Stimulated activated CD4-positive, alpha-beta T cell treated with anti-CD3 and anti-CD28 coated beads, TNF-alpha, amount 100 ng/mL, for 4 hours (primary cell): ENCODE results near the gene CYSLTR2.

Experiments used
- DNase-seq, 3 experiments: peaks; one replicate each; pipeline ENCODE4 v3.0.0-alpha.2; 2020; ENCODE audit warnings: low read depth in 3 of 3

CYSLTR2 gene, protein sequence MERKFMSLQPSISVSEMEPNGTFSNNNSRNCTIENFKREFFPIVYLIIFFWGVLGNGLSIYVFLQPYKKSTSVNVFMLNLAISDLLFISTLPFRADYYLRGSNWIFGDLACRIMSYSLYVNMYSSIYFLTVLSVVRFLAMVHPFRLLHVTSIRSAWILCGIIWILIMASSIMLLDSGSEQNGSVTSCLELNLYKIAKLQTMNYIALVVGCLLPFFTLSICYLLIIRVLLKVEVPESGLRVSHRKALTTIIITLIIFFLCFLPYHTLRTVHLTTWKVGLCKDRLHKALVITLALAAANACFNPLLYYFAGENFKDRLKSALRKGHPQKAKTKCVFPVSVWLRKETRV

DNA sequence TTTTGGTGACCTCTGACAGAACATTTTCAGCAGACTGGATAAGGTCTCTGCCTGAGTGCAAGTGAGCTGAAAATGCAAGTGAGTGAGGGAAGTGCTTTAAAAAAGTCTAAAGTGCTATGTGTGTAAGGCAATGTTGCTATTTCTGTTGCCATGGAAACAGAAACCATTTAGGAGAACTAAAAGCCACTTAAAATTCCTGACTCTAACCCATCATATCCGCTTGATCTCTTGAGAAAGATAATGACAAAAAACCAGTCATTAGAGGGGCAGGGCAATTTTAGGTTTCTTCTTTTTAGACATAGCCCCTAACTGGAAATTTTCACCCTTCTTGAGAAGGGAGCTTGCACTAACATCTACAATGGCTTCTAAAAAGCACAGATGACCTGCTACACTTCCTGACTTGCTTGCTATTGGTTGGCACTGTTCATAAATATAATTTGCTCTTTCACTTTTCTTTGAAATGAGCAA is at the start of gene CYSLTR2:
CYSLTR2 (plus strand) TSS at position 458 of the 468 bp plus-strand sequence. CDS start 52,889 bp downstream, outside the sequence.
- no peak for DNase-seq

DNA sequence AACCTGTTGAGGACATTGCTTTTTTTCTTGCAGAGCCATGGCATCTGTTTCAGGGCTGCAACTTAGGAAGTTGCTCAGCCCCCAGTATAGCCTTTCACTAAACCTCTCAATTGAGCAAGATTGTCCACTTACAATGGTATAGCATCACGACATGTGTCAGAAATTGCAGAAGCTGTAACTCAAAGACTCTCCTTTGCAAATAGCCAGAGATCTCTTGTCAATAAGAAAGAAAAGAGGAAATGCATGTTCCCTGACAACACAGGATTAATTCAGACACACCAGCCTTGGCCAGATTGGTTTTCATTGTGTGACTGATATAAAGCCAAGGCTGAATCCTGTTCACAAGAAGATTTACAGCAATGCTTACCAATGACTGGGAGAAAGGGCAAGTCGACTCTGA is 38.7 kb upstream of the CYSLTR2 start:
- DNase-seq, result no peak

DNA sequence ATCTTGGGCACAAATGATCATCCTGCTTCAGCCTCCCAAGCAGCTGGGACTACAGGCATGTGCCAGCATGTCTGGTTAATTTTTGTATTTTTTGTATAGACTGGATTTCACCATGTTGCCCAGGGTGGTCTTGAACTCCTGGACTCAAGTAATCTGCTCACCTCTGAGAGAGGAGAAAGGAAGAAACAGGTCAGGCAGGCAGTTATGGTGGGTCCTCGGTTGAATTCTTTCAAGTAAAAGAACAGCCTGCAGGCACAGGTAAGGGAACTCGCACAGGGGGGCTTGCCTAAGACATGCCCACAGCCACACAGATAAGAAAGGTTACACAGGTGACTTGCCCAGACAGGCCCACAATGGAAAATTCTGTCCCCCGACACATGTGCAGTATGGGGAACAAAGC is 34.8 kb upstream of the CYSLTR2 start:
- no peak for DNase-seq

DNA sequence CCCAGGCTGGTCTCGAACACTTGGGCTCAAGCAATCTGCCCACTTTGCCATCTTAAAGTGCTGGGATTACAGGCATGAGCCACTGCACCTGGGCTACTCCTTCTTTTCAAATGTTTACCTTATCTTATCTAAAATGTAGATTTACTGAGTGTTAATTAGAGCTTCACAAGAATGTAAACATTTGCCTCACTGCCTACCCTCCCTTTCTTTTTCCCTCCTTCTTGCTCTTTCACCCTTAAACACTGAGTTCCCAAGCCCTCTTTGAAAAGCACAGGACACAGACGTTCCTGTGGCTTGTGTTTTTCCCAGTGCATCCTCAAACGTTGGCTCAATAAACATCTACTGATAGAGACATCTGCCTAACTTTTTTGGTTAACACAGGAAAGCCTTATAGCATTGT is 32.7 kb upstream of the CYSLTR2 start:
- no peak for DNase-seq

DNA sequence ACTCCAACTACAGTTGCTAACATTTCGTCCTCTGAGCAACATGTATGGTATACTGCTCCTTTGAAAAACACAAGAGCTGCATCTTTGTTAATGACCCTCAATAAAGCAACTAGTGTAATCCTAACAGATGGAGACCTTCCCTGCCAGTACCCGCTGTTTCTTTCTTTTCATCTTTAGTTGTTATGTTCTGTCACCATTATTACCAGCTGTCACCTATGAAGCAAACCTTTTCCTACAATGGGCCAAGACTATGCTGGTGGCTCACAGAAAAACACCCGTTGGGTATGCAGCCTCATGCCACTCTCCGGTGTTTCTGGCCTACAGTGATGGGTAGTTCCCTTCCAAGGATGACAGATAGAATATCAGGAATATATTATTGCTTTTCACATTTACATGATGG is 29.7 kb upstream of the CYSLTR2 start:
- DNase-seq, result no peak

DNA sequence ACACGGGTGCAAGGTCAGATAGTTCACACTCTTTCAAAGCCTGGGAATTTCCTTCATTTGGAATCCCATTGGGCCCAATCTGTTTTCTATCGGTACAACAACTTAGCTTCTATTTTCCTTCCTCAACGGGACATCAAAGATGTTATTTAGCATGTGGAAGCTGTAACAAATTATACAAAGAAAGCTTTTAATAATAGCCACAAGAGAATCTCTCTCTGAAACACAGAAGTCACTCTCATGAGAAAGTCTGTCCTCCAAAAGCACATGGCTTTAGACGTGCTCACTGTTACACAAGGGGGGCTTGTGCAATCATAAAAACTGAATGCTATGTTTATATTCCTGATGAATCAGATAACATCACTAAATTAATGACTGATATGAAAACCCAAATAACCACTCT is 28.9 kb upstream of the CYSLTR2 start:
- no peak for DNase-seq

DNA sequence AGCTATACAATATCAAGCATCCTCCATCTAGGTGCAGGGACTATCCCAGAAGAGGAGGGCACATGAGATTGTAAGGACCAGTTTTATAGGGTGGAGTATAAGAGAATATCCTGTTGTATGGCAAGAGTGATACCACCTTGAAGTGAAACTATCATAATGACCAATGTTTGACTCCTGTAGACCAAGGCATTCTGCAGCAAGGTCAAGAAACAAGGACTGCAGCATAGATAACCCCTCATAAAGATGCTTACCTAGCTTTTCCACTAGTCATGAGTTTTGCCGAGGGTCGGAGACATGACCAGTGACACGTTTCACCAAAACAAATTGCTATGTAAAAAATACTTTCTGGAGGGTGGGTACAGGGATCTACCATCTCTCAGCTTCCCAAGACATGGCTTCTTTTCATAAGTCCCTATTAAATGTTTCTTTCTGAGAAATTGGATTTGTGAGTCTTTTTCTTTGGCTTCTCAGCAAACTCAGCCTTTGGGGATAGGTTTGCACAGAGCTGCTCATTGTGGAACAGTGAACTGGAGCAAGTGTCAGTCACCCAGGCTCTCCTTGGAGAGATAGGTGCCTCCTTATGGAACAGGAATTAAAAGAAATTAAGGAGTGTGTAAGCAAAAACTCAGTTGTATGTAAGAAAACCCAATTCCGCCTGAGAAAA is 28.2 kb upstream of the CYSLTR2 start:
- no peak for DNase-seq

DNA sequence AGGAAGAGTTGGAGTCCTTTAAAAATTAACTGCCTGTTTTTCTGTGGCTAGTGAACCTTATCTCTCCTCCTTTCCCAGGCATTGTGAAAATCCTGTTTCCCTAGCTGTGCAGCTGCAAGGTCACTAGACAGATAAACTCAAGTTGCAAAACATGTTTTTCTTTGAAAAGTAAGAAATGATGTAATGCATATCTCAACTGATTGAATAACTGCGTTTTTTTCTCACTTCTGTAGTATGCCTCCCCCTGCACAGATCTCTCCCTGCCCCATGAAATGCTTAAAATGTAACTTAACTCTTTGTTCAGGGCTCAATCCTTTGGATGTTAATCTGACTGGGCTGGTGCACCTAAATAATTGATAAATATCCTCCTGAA is 27.7 kb upstream of the CYSLTR2 start:
- no peak for DNase-seq

DNA sequence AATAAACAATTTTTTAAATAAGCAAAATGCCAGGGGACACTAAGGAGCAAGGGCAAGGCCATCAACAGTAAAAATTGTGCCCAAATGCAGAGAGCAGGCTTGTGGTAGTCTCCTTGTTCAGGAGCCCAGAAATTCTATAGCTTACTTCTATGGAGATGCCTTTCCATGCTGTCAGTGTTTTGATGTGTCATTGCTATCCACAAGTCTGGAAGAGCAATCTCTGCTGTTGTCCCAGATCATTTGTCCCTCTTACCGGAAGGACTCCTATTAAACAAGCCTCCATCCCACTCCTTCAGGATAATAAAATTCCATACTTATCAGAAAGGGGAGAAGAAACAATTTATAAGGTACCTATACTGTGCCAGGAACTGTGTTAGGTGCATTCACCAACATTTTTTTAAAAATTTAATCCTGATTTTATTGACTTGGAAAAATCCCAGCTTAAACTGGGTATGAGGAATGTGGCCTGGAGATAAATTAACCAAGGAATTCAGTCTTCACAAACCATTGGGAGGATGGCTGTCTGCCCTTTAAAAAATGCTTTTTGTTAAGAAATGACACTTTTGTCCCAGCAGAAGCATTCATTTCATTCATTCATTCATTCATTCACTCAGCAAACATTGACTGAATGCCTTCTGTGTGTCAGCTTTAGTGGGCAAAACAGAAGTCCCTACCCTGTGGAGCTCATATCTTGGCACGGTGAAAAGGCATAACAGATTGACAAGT is 26.8 kb upstream of the CYSLTR2 start:
- DNase-seq, result no peak

DNA sequence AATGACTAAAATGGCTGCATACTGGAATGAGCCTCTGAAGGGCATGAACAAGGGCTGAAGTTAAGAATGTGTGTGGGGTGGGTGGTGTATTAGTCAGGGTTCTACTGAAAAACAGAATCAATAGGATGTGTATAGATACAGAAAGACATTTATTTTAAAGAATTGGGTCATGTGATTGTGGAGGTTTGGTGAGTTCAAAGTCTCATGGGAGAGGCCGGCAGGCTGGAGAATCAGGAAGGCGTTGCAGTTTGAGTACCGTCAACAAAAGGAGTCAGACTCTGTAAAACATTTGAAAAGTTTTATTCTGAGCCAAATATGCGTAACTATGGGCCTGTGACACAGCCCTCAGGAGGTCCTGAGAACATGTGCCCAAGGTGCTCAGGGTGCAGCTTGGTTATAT is 24.5 kb upstream of the CYSLTR2 start:
- no peak for DNase-seq

DNA sequence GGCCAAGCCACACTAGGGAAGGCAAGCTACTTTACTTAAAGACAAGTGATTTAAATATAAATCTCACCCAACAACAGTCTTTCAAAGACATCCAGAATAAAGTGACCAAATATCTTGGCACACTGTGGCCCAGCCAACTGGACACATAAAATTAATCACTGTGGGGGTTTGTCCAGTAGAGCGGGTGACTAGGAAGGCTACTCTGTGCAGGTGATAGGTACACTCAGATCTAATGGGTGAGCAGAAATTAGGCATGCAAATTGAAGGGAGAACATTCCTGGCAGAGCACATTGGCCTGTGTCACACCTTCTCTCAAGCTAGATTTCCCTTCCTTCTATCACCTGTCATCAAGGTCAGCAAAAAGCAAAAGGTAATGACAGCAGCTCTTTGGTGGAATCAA is 23.4 kb upstream of the CYSLTR2 start:
- DNase-seq, result no peak

DNA sequence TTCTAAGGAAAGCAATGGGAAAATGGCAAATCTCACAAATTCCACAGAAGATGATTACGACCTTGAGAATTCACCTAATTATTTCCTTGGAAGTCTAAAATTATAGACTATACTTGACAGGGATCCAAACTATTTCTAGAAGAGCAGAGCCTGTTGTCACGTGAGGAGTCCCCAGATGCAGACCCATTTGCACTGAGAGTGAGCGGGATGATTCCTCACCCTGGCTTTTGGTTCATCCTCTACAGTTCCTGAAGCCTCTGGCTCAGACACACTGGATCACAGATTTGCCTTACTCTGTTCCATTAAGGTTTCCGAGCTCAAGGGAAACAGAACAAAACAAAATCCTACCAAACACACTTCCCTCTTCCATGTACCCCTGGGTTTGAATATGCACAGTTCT is 23.0 kb upstream of the CYSLTR2 start:
- DNase-seq, result no peak

DNA sequence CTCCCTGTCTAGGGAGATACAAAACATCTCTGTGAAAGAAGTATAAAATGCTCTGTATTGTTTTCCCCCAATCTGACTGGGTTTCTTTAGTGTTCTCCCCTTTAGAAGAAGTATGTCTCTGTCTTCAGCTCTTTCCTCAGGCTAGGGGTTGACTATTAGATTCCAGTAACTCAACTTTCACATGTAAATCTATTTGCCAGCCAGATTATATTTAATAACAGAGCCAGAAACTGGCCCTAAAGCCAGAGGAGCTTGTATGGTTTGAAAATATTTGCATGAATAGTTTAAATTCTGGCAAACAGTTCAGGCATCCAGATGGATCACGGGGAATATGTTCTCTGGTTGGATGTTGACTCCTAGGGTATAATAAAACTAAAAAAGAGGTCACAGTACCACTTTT is 22.3 kb upstream of the CYSLTR2 start:
- no peak for DNase-seq

DNA sequence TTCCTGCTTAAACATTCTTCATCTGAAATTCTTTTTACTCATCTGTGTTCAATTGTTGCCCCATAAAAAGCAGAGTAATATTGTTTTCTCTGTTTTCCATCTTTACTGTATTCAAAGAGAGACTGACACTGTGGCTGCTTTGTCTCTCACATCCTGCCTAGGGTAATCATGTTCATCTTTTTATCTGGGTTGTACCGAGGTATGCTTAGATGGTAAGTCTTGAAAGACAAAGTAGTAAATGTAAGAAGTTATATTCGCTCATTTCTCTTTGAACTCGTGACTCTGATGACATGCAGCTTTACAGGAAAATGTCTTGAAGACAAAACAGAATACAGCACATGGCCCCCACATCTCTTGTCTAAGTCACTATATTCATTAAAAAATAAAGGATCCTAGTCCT is 20.0 kb upstream of the CYSLTR2 start:
- DNase-seq, result no peak

DNA sequence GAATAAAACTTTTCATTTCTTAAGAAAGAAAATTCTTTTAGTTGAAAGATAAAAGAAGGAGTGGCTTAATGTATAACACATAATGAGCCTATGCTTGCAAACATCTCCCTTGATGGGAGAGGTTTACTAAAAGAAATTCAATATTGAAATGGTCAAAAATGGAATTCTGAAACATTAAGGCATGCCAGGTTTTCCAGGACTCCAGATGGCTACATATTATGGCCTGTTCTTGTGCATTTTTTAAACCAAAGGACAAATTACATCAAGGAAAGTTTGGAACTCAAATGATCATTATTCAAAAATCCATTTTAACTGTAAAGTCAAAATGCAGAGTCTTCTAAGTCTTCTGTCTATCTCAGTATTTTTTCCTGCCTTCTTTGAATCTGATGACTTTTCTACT is 19.1 kb upstream of the CYSLTR2 start:
- no peak for DNase-seq

DNA sequence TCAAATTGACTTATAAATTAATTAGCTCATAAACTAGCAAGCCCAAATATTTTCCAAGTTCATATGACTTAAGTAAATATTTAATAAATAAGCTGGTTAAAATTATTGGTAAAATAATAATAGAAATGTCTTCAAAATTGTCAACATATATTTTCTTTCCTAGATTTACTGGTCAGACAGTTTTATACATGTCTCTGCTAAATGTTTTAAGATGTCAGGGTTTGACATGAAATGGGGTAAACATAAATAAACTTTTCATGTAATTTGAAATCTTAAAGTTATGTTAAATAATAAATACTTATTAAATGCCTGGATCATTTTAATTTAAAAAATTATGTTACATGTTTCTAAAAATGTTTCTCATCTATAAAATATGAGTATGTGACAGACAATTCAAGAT is 18.3 kb upstream of the CYSLTR2 start:
- DNase-seq, result no peak

DNA sequence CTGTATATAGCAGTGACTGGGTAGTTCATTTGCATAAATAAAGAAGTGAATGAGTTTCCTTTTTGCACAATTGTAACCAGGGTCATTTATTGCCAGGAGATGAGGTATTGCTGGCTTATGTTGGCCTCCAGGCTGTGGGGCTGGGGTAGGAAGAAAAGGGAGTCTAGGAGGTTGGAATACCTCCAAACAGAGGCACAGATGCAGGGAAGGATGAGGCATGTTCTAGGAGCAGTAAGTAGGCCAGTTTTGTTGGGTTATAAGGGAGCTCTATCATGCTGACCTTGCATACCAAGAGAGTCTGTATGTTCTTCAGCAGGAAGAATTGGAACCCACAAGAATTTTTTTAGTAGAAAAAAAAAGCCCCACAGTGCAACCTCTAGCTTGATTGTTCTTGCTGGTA is 17.2 kb upstream of the CYSLTR2 start:
- no peak for DNase-seq

DNA sequence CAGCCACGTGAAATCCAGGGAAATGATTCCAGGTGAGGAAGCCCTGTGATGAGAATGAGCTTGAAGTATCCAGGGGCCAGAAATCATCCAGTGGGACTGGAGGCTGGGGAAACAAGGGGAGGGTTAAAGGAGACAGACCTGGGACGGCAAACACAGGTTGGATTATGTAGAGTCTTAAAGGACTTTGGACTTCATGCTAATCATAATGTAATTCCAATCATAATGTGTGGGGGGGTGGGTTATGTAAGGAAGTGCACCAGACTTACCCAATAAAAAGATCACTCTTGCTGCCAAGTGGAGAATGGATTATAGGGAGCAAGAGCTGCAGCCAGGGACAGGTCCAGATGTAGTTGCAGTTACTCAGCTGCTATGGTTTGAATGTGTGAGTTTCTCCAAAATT is 16.1 kb upstream of the CYSLTR2 start:
- no peak for DNase-seq

DNA sequence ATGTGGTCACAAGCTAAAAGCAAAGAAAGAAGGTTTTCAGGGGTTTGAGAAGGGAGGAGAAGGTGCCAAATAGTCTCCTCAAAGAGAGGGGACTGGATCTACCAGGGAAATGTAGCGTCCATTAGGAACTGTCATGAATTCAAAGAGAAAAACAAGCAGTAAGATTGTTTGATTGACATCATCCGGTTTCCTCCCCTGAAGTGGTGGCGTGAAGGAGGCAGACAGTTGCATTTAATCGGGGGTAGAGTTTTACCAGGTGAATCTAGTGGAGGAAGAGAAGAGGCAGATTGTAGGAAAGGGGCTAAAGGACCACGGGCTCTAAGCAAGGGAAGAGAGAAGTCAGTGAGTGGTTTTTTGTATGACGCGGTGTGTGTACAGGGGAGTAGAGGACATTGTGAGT is 13.0 kb upstream of the CYSLTR2 start:
- no peak for DNase-seq

DNA sequence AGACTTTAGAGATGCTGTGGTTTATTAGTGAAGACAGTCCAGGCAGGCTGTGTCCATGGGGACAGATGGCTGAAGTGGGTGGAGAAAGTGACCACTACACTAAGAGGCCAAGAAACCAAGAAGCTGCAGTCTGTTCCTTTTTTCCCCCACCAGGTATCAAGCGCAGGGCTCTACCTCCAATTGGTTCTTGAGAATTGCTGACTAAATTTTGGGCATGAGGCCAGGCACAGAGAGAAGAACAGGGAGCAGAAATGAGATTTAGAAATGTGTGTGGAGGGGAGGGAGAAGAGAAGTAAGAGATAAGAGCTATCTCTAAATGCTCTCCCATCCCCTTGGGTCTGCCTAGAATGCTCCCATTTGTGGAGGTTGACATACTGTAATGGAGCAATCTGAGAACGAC is 12.3 kb upstream of the CYSLTR2 start:
- no peak for DNase-seq

DNA sequence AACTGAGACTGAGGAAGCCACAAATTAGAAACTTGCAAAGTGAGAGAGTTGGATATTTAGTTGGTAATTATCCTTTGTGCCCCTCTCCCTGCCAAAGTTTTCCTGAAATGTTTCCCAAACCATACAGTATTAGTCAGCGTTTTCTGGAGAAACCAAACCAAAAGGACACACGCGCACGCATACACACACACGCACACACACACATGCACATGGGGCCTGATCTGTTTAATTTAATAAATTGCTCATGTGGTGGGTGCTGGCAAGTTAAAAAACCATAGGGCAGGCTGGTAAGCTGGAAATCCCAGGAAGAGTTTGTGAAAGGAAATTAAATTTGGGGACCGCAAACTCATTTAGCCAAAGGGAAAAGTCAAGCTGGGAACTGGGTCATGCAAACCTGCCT is 11.7 kb upstream of the CYSLTR2 start:
- DNase-seq, result no peak

DNA sequence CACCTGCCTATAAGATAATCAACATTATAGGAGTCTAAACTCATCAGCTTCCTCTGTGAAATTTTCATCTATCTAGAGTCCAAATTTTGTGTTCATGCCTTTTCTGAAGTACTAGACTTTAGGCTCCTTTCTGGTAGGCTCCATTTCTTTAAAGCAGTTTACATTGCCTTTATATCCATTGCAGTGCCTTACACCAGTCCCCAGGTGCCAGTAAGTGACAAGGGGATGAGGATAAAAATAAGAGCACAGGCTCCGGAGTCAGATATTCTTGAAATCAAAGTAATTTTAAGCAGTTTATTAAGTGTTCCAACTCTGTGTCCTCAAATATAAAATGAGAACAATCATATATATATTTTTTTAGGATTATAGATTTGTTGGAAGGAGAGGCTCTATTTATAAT is 10.6 kb upstream of the CYSLTR2 start:
- DNase-seq, result no peak

DNA sequence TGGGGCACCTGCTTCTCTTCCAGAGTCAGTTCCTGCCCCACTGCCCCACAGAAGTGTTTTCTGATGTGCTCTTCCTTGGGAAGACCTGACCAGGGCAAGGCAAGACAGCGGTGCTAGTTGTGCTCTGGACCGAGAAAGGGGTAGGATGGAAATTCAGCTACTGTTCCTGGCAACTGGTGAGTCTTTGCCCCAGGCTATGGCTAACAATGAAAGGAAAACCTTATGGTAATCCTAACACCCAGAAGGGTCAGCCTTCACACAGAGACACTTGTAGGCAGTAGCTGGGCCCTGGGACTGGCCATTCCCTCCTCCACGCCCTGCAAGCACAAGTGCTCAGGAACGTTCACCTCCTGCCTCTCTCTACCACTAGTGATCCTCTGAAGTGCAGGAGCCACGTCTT is 9.6 kb upstream of the CYSLTR2 start:
- DNase-seq, result no peak
